Esophagus muscularis mucosa (tissue), 4 donors: ENCODE data around the gene CAMSAP1. TPM values are rescaled to one million over a fixed set of nuclear protein-coding genes. Genes with fewer than 3 reads are reported as not detected.

Experiments used
- DNase-seq: peaks from one replicate; pipeline ENCODE4 v3.0.0-alpha.2; 2017; ENCODE audit errors: extremely low spot score
- H3K27ac ChIP-seq, 4 donors: fragments of 200-600 bp; sonication (generic); replicated peaks in 1 of 4; 1 replicate in 3 of 4; 2 replicates in 1 of 4; pipeline ENCODE4 v1.5.1; 2016 to 2019; ENCODE audit warnings: mild to moderate bottlenecking in 1 of 4
- H3K27me3 ChIP-seq, 4 donors: fragments of 200-600 bp; sonication (generic); one replicate each; pipeline versions ENCODE4 v1.5.1 to v1.6.0; 2016 to 2019
- H3K36me3 ChIP-seq, 4 donors: fragments of 200-600 bp; sonication (generic); one replicate each; pipeline ENCODE4 v1.5.1; 2016 to 2019
- H3K4me1 ChIP-seq, 4 donors: fragments of 200-600 bp; sonication (generic); one replicate each; pipeline ENCODE4 v1.5.1; 2016 to 2019
- H3K4me3 ChIP-seq, 4 donors: fragments of 200-600 bp; sonication (generic); 1 replicate in 2 of 4; 2 replicates in 2 of 4; pipeline ENCODE4 v1.5.1; 2016 to 2019; ENCODE audit warnings: mild to moderate bottlenecking in 4 of 4, moderate library complexity in 1 of 4
- H3K9me3 ChIP-seq, 4 donors: fragments of 200-600 bp; sonication (generic); 1 replicate in 3 of 4; 2 replicates in 1 of 4; pipeline ENCODE4 v1.5.1; 2016 to 2019
- EP300 ChIP-seq: sonication (generic); formaldehyde crosslinking; IDR thresholded peaks from one replicate; pipeline ENCODE4 v1.6.1; 2017; ENCODE audit warnings: antibody characterized with exemption
- POLR2A ChIP-seq: fragments of 450-650 bp; IDR thresholded peaks from one replicate; pipeline ENCODE4 v1.6.1; 2017; ENCODE audit warnings: antibody characterized with exemption, moderate library complexity, mild to moderate bottlenecking, low read depth
- POLR2AphosphoS5 ChIP-seq, 2 donors: sonication (generic); formaldehyde crosslinking; IDR thresholded peaks; one replicate each; pipeline ENCODE4 v1.6.1; 2017; ENCODE audit warnings: antibody characterized with exemption in 2 of 2
- WGBS: methylation state at CpG from one replicate; pipeline ENCODE4 v1.1.5; 2018; 5-methylcytosine and 5-hydroxymethylcytosine counted together
- intact Hi-C: fragments of 100-400 bp; cut with DNase I; formaldehyde crosslinking; loops from one replicate; pipeline ENCODE4 v1.15.1; 2023
- total RNA-seq, 4 donors: library from RNA; depleted of rRNA; stranded (reverse); fragments of >200 nt; gene quantifications; one replicate each; pipeline versions ENCODE4 v1.1.0 to v1.2.1, GENCODE V29; 2016
- TF ChIP-seq, protein P1 (sequence below), 3 experiments: fragments of 200-600 bp in 2 of 3; fragments of 450-650 bp in 1 of 3; sonication (generic) in 2 of 3; IDR thresholded peaks; one replicate each; pipeline ENCODE4 v1.5.1; 2017 to 2019; ENCODE audit warnings: antibody characterized with exemption in 3 of 3, mild to moderate bottlenecking in 2 of 3, moderate library complexity in 1 of 3

CAMSAP1 gene
- total RNA-seq, 4 donors from 2014 or later: 21.0 to 52.7 (median 30.5) TPM

DNA sequence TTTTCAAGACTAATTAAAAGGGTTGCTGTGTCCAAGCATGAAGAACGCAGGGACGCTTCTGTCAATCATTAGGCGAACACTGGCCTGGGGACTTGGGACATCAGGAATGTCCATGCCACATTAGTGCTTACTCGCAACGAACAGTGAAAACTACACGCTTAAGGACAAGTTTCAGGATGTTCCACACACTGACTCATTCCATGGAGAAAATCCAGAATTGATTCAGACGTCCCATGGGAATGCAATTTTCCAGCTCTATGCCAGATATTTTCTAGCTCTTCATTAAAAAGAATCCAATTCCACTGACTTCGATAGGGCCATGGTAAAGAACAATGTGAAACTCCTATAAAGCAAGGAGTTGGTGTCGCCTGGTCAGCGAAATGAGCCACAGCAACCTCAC, 98.2 kb downstream of the CAMSAP1 start:
- H3K27me3 ChIP-seq: no peaks in the 10 kb centered on the region
- H3K9me3 ChIP-seq: no peaks in the 10 kb centered on the region
- intact Hi-C loops: no loop called here
- 80% methylated on average over 10 of the region's 10 CpGs for WGBS
- no peak overlapping the region for H3K27ac ChIP-seq
- peaks cover 15 to 56% (median 45%) of the 10 kb centered on the region in 4 donors for H3K36me3 ChIP-seq
- H3K4me1 ChIP-seq: no peaks in the 10 kb centered on the region
- H3K4me3 ChIP-seq: no peak overlapping the region
- no peak for DNase-seq
- no peak for TF ChIP-seq EP300
- no peak for TF ChIP-seq POLR2A
- TF ChIP-seq, protein P1, sequence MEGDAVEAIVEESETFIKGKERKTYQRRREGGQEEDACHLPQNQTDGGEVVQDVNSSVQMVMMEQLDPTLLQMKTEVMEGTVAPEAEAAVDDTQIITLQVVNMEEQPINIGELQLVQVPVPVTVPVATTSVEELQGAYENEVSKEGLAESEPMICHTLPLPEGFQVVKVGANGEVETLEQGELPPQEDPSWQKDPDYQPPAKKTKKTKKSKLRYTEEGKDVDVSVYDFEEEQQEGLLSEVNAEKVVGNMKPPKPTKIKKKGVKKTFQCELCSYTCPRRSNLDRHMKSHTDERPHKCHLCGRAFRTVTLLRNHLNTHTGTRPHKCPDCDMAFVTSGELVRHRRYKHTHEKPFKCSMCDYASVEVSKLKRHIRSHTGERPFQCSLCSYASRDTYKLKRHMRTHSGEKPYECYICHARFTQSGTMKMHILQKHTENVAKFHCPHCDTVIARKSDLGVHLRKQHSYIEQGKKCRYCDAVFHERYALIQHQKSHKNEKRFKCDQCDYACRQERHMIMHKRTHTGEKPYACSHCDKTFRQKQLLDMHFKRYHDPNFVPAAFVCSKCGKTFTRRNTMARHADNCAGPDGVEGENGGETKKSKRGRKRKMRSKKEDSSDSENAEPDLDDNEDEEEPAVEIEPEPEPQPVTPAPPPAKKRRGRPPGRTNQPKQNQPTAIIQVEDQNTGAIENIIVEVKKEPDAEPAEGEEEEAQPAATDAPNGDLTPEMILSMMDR (IDR thresholded peaks at IDR 0.05): no peak
- TF ChIP-seq POLR2AphosphoS5 (IDR thresholded peaks at IDR 0.05): no peak

DNA sequence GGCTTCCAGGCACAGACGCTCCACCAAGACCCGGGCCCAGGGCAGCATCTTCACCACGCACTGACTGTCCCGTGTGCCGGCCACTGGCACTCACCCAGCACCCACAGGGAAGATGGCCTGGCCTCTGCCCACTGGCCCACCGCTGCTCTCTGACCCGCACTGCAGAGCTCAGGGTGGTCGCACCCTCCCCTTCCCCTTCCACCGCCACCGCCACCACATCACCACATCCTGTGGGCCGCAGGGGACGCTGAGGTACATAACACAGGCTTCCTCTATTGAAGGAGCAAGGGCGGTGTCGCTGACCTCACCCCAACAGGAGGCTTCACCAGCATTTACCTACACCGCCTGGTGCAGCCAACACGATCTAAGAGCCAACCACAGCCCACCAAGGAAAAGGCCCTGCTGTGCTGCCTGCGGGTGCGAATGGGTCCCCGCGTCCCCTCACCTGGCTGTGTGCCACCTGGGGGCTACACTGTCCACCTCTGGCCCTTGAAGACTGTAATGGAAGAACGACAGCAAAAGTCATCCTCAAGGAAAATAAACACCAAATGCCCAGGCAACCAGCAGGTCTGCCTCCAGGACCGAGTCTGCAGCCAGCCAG, 101.8 kb downstream of the CAMSAP1 start:
- H3K9me3 ChIP-seq: no peaks in the 10 kb centered on the region
- intact Hi-C loops: no loop called here
- no peak overlapping the region for H3K27ac ChIP-seq
- TF ChIP-seq EP300 (no peak), POLR2AphosphoS5 (IDR thresholded peaks at IDR 0.05) (no peak), POLR2A (no peak)
- TF ChIP-seq, protein P1 (IDR thresholded peaks at IDR 0.05): no peak
- no peaks in the 10 kb centered on the region for H3K27me3 ChIP-seq
- no peaks in the 10 kb centered on the region for H3K4me1 ChIP-seq
- 90% methylated on average over 19 of the region's 22 CpGs for WGBS
- H3K4me3 ChIP-seq: no peak overlapping the region
- DNase-seq: no peak
- peaks cover 0 to 19% (median 14%) of the 10 kb centered on the region in 4 donors for H3K36me3 ChIP-seq

DNA sequence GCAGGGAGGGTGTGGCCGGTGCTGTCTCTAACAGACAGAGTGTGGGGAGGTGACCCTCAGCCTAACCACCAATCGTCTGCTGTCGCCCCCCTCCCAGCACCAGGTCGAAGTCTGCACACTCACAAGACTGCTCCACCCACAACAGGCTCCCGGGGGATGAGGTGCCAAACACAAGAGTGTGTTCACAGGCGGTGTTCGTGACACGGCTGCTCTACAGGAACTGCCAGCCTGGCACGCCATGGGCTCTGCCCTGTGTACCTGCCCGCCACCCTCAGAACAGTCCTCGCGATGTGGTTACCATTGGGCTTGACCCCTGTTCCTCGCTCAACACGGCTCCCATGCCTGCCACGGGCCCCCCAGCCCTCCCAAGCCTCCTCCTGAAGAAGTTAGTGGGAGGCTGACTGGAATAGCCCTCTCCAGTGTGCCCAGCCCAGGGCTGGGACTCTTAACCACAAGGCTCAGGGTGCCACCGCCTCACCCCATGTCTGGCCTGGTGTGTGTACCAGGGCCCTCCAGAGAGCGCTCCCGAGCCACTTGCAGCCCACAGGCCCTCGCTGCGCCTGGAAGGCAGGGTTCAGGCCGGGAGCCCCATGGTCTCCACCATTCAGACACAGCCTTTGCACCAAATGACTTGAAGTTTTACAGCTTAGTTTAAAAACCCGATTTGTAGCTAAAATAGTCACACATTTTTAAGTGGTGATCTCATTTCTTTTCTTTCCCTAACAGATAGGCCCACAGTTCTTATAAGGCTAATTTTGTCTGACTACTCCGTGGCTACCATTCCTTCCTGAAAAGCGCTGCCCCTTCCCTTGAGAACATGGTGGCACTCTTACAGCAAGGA, 102.5 kb downstream of the CAMSAP1 start:
- no peaks in the 10 kb centered on the region for H3K4me1 ChIP-seq
- WGBS: 85% methylated on average over 20 of the region's 24 CpGs
- no peaks in the 10 kb centered on the region for H3K27me3 ChIP-seq
- no peak overlapping the region for H3K4me3 ChIP-seq
- no peak for TF ChIP-seq POLR2AphosphoS5 (IDR thresholded peaks at IDR 0.05)
- no peak for TF ChIP-seq EP300
- TF ChIP-seq POLR2A: no peak
- TF ChIP-seq, protein P1 (IDR thresholded peaks at IDR 0.05): no peak
- peaks cover 0 to 12% (median 6%) of the 10 kb centered on the region in 4 donors for H3K36me3 ChIP-seq
- no peak overlapping the region for H3K27ac ChIP-seq
- intact Hi-C loops: no loop called here
- H3K9me3 ChIP-seq: no peaks in the 10 kb centered on the region
- DNase-seq: no peak

DNA sequence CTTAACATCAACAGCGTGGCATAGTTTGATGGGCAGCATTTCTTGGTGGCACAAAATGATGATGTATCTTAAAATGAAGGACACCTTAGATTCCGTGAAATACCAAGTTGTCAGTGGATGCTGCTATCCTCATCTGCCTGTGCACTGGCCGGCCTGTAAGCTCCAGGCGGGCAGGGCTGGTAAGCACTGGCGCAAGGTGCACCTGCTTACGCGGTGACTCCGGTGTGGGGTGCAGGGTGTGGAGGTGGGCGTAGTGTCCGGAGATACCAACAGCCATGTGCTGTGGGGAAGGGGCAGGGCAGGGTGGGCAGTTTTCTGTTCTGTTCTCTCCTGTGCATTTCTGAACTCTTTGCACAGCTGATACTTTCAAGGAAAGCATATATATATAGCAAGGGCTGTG, 103.9 kb downstream of the CAMSAP1 start:
- intact Hi-C loops: no loop called here
- peaks cover 0 to under 1% (median 0%) of the 10 kb centered on the region in 4 donors for H3K4me1 ChIP-seq
- no peak overlapping the region for H3K4me3 ChIP-seq
- no peak for DNase-seq
- H3K27me3 ChIP-seq: no peaks in the 10 kb centered on the region
- H3K36me3 ChIP-seq: peaks cover 0 to under 1% (median 0%) of the 10 kb centered on the region in 4 donors
- WGBS: 96% methylated on average over 10 of the region's 10 CpGs
- no peak overlapping the region for H3K27ac ChIP-seq
- no peaks in the 10 kb centered on the region for H3K9me3 ChIP-seq
- TF ChIP-seq POLR2AphosphoS5 (IDR thresholded peaks at IDR 0.05): no peak
- TF ChIP-seq, protein P1 (IDR thresholded peaks at IDR 0.05): no peak
- TF ChIP-seq POLR2A: no peak
- TF ChIP-seq EP300: no peak
